H1 (cell line): Measurements from ENCODE around the gene GCSAML. TPM values are rescaled to one million over a fixed set of nuclear protein-coding genes. Genes with fewer than 3 reads are reported as not detected.

ENCODE experiments used
- CTCF ChIA-PET: fragments of 300-600 bp; sonication (Branson Sonifier 250); formaldehyde crosslinking; loops from one replicate; lab custom pipeline; 2021; ENCODE audit not compliant: partially characterized antibody; lab: Charles Lee
- POLR2A ChIA-PET: fragments of 300-600 bp; sonication (Branson Sonifier 250); formaldehyde crosslinking; loops from one replicate; lab custom pipeline; 2021; ENCODE audit warnings: inconsistent platforms; ENCODE audit not compliant: partially characterized antibody; lab: Charles Lee
- DNase-seq, 2 experiments: peaks; one replicate each; pipeline versions ENCODE4 v3.0.0 to v3.0.0-alpha.2; 2010 to 2022; ENCODE audit warnings: low spot score in 2 of 2, low read depth in 1 of 2, mixed read lengths in 1 of 2
- FAIRE-seq: peaks from 2 replicates; lab custom pipeline; 2011; peaks lifted over from hg19 to GRCh38; lab: Jason Lieb, UNC
- H2AFZ ChIP-seq: 2 replicates; pipeline ENCODE4 v1.8.1; 2012; ENCODE audit warnings: low read length, inconsistent platforms
- H2AK5ac ChIP-seq: 2 replicates; pipeline ENCODE4 v1.6.1; 2013; ENCODE audit warnings: low read depth, low read length
- H2BK120ac ChIP-seq: replicated peaks from 2 replicates; pipeline ENCODE3; 2013; ENCODE audit warnings: low read depth, low read length, inconsistent platforms
- H2BK12ac ChIP-seq: 2 replicates; pipeline ENCODE4 v1.6.1; 2013; ENCODE audit warnings: low read depth, low read length
- H2BK15ac ChIP-seq: 2 replicates; pipeline ENCODE4 v1.6.1; 2013; ENCODE audit warnings: low read length
- H2BK20ac ChIP-seq: 2 replicates; pipeline ENCODE4 v1.6.1; 2013; ENCODE audit warnings: low read length
- H2BK5ac ChIP-seq: 2 replicates; pipeline ENCODE4 v1.6.1; 2013; ENCODE audit warnings: low read depth, low read length
- H3K14ac ChIP-seq: 2 replicates; pipeline ENCODE4 v1.6.1; 2013; ENCODE audit warnings: inconsistent platforms; ENCODE audit not compliant: insufficient read length
- H3K18ac ChIP-seq: 2 replicates; pipeline ENCODE4 v1.6.1; 2013; ENCODE audit warnings: low read length; ENCODE audit errors: extremely low read depth
- H3K23ac ChIP-seq: 2 replicates; pipeline ENCODE4 v1.6.1; 2013; ENCODE audit warnings: inconsistent platforms; ENCODE audit not compliant: insufficient read length
- H3K23me2 ChIP-seq: 2 replicates; pipeline ENCODE4 v1.6.1; 2013; ENCODE audit warnings: low read depth, low read length
- H3K27ac ChIP-seq: 2 replicates; pipeline ENCODE4 v1.6.1; 2011; ENCODE audit warnings: low read depth, low read length, inconsistent platforms
- H3K27me3 ChIP-seq, 4 experiments: replicated peaks in 1 of 4; 1 replicate in 1 of 4; 2 replicates in 3 of 4; pipeline versions ENCODE4 v1.6.1 to v1.8.1; 2011 to 2013; ENCODE audit warnings: low read length in 3 of 4, mild to moderate bottlenecking in 3 of 4, inconsistent platforms in 2 of 4, mixed read lengths in 2 of 4, moderate library complexity in 1 of 4; ENCODE audit not compliant: control insufficient read depth in 3 of 4, insufficient read depth in 3 of 4; ENCODE audit errors: extremely low read depth in 1 of 4
- H3K36me3 ChIP-seq, 4 experiments: 2 replicates each; pipeline versions ENCODE4 v1.6.1 to v1.8.1; 2011 to 2013; ENCODE audit warnings: mild to moderate bottlenecking in 4 of 4, low read length in 3 of 4, moderate library complexity in 2 of 4, control low read depth in 1 of 4, inconsistent platforms in 1 of 4; ENCODE audit not compliant: insufficient read depth in 4 of 4, control insufficient read depth in 2 of 4
- H3K4ac ChIP-seq: replicated peaks from 2 replicates; pipeline ENCODE3; 2013; ENCODE audit warnings: low read length, low read depth, mixed read lengths, inconsistent platforms; ENCODE audit not compliant: insufficient read length
- H3K4me1 ChIP-seq, 4 experiments: replicated peaks in 1 of 4; 1 replicate in 1 of 4; 2 replicates in 3 of 4; pipeline versions ENCODE4 v1.6.1 to v1.8.1; 2011 to 2013; ENCODE audit warnings: low read length in 3 of 4, inconsistent platforms in 2 of 4, mixed read lengths in 1 of 4; ENCODE audit not compliant: insufficient read depth in 4 of 4, control insufficient read depth in 3 of 4
- H3K4me2 ChIP-seq, 2 experiments: 2 replicates each; pipeline versions ENCODE4 v1.6.1 to v1.8.1; 2011 to 2013; ENCODE audit warnings: low read depth in 2 of 2, low read length in 2 of 2, control low read depth in 1 of 2, inconsistent platforms in 1 of 2, mild to moderate bottlenecking in 1 of 2; ENCODE audit not compliant: insufficient read depth in 1 of 2
- H3K4me3 ChIP-seq, 4 experiments: fragments of 200-600, 300-600 bp in 1 of 4; sonication (generic), shearing (Covaris generic), sonication (Bioruptor Twin) in 1 of 4; 2 replicates each; pipeline versions ENCODE4 v1.5.1 to v1.8.1; 2011 to 2016; ENCODE audit warnings: low read length in 4 of 4, low read depth in 3 of 4, control low read depth in 2 of 4, inconsistent platforms in 2 of 4, mild to moderate bottlenecking in 2 of 4, mixed read lengths in 1 of 4, moderate library complexity in 1 of 4; ENCODE audit not compliant: insufficient read depth in 2 of 4; ENCODE audit errors: extremely low read depth in 1 of 4
- H3K56ac ChIP-seq: replicated peaks from 2 replicates; pipeline ENCODE3; 2013; ENCODE audit warnings: low read depth, mild to moderate bottlenecking, mixed read lengths, low read length, inconsistent platforms; ENCODE audit not compliant: insufficient read length
- H3K79me1 ChIP-seq: 2 replicates; pipeline ENCODE4 v1.6.1; 2013; ENCODE audit warnings: low read depth, low read length, control low read depth
- H3K79me2 ChIP-seq, 2 experiments: 2 replicates each; pipeline versions ENCODE4 v1.6.1 to v1.8.1; 2012 to 2013; ENCODE audit warnings: low read length in 2 of 2, mild to moderate bottlenecking in 2 of 2, inconsistent platforms in 1 of 2; ENCODE audit not compliant: insufficient read depth in 2 of 2, control insufficient read depth in 1 of 2
- H3K9ac ChIP-seq, 4 experiments: replicated peaks in 1 of 4; 1 replicate in 1 of 4; 2 replicates in 3 of 4; pipeline versions ENCODE4 v1.6.1 to v1.8.1; 2011 to 2013; ENCODE audit warnings: low read depth in 3 of 4, low read length in 3 of 4, control low read depth in 2 of 4, mild to moderate bottlenecking in 2 of 4, moderate library complexity in 2 of 4, inconsistent platforms in 1 of 4; ENCODE audit errors: extremely low read depth in 1 of 4
- H3K9me3 ChIP-seq, 2 experiments: 2 replicates each; pipeline versions ENCODE4 v1.6.1 to v1.8.1; 2012 to 2013; ENCODE audit warnings: mild to moderate bottlenecking in 2 of 2, moderate library complexity in 2 of 2, control low read depth in 1 of 2, inconsistent platforms in 1 of 2, low read depth in 1 of 2, low read length in 1 of 2, mixed read lengths in 1 of 2; ENCODE audit not compliant: insufficient read depth in 2 of 2
- H4K20me1 ChIP-seq, 2 experiments: replicated peaks in 1 of 2; 2 replicates each; pipeline versions ENCODE3 to v1.8.1; 2011 to 2013; ENCODE audit warnings: inconsistent platforms in 2 of 2, low read length in 2 of 2, mild to moderate bottlenecking in 1 of 2; ENCODE audit not compliant: insufficient read depth in 2 of 2, control insufficient read depth in 1 of 2
- H4K5ac ChIP-seq: 2 replicates; pipeline ENCODE4 v1.6.1; 2013; ENCODE audit warnings: low read length, low read depth, mixed read lengths, inconsistent platforms; ENCODE audit not compliant: insufficient read length
- H4K8ac ChIP-seq: 2 replicates; pipeline ENCODE4 v1.8.0; 2013; ENCODE audit warnings: mild to moderate bottlenecking, moderate library complexity, low read length, inconsistent platforms; ENCODE audit not compliant: insufficient read depth; ENCODE audit errors: extremely low read depth
- H4K91ac ChIP-seq: replicated peaks from 2 replicates; pipeline ENCODE3; 2013; ENCODE audit warnings: low read length, mixed read lengths, inconsistent platforms; ENCODE audit not compliant: insufficient read length
- ASH2L ChIP-seq: fragments of 200-600, 300-600 bp; sonication (generic); IDR thresholded peaks from one replicate; pipeline ENCODE4 v1.7.1; 2017; ENCODE audit warnings: low read length
- WGBS, 2 experiments: shearing (Covaris generic) in 1 of 2; methylation state at CpG; one replicate each; pipeline versions ENCODE4 v1.1.6 to v1.1.7; 2013 to 2015; ENCODE audit warnings: low lambda C conversion rate in 2 of 2, mixed read lengths in 2 of 2, inconsistent platforms in 1 of 2, low coverage in 1 of 2, missing lambda C conversion rate in 1 of 2; ENCODE audit not compliant: insufficient replicate concordance in 2 of 2, insufficient coverage in 1 of 2, insufficient read length in 1 of 2; ENCODE audit errors: extremely low coverage in 1 of 2, missing lambda C conversion rate in 1 of 2; 5-methylcytosine and 5-hydroxymethylcytosine counted together
- polyA plus RNA-seq, 7 experiments: library from polyadenylated mRNA; depleted of rRNA in 3 of 7; stranded (reverse) in 5 of 7; unstranded in 2 of 7; fragments of >200 nt in 5 of 7; fragments of 200-250 nt in 2 of 7; gene quantifications; 1 replicate in 5 of 7; 2 replicates in 1 of 7; 4 replicates in 1 of 7; pipeline versions ENCODE4 v1.2.1 to v1.2.3, GENCODE V29; 2011 to 2013; ENCODE audit warnings: missing spikeins in 2 of 7, mixed read lengths in 2 of 7
- total RNA-seq: library from RNA; stranded (reverse); fragmentation: NEBNext Ultra II Directional; extraction: Animal tissue kit (Norgen Biotek cat#: 25700); gene quantifications from 2 replicates; pipeline ENCODE4 v1.2.1, GENCODE V29; 2021

The GCSAML gene
- total and polyA plus RNA-seq, 2 of the 8 experiments (the other 6 are each of a cell fraction or from before 2014, with no cell fraction given), result not detected

GRCh38 chr1:247551721-247552120 is 2.8 kb downstream of the GCSAML start:
- Histone ChIP-seq H2BK120ac (no peak overlapping the region), H2AK5ac (no peak overlapping the region), H4K91ac (no peak overlapping the region), H3K18ac (no peak overlapping the region), H2AFZ (no peak overlapping the region), H3K23me2 (no peaks in the 10 kb centered on the region), H3K9me3 (peaks cover 19 to 48% of the 10 kb centered on the region in 2 experiments), H2BK5ac (no peak overlapping the region), H3K79me2 (no peaks in the 10 kb centered on the region), H3K36me3 (no peaks in the 10 kb centered on the region), H3K23ac (no peak overlapping the region), H3K27me3 (no peaks in the 10 kb centered on the region), H4K5ac (no peak overlapping the region), H3K14ac (no peak overlapping the region), H4K8ac (no peak overlapping the region), H3K4ac (no peak overlapping the region), H2BK12ac (no peak overlapping the region), H3K4me2 (no peak overlapping the region), H3K27ac (no peak overlapping the region), H3K4me1 (no peaks in the 10 kb centered on the region; a peak in 1 of 7 replicates), H3K56ac (no peak overlapping the region), H4K20me1 (no peaks in the 10 kb centered on the region), H3K9ac (no peak overlapping the region), H3K79me1 (no peaks in the 10 kb centered on the region), H2BK15ac (no peak overlapping the region), H2BK20ac (no peak overlapping the region), H3K4me3 (no peak overlapping the region)
- CTCF ChIA-PET, result no interaction called here
- 79% methylated on average over 1 of the region's 1 CpG; no CpG with 5 or more reads in 1 of the 2 experiments for WGBS, 2 experiments
- DNase-seq (no peak), FAIRE-seq (no peak)
- POLR2A ChIA-PET, result no interaction called here
- TF ChIP-seq ASH2L, result no peak
